Chondrocyte (in vitro differentiated cells): Measurements from ENCODE around the gene TMEM59. TPM values are rescaled to one million over a fixed set of nuclear protein-coding genes. Genes with fewer than 3 reads are reported as not detected.
"Not testable (repeated sequence)": the region's sequence is repeated elsewhere in the genome, so short reads cannot be mapped to it uniquely, and the experiment has no call there.

Experiments used
- DNase-seq: peaks from one replicate; pipeline ENCODE4 v3.0.0; 2021; ENCODE audit warnings: mixed read lengths, low spot score
- H3K27ac Mint-ChIP-seq: one replicate; pipeline ENCODE4 v1.8.0; 2021; ENCODE audit warnings: mild to moderate bottlenecking, moderate library complexity, mixed read lengths; ENCODE audit not compliant: unreplicated experiment
- H3K27me3 Mint-ChIP-seq: 2 replicates; pipeline ENCODE4 v1.8.0; 2021; ENCODE audit warnings: low read depth, mixed read lengths
- H3K36me3 Mint-ChIP-seq: 2 replicates; pipeline ENCODE4 v1.8.0; 2021; ENCODE audit warnings: low read depth, mixed read lengths
- H3K4me1 Mint-ChIP-seq: 2 replicates; pipeline ENCODE4 v1.8.0; 2021; ENCODE audit warnings: low read depth, mild to moderate bottlenecking, mixed read lengths
- H3K4me3 Mint-ChIP-seq: one replicate; pipeline ENCODE4 v1.8.0; 2021; ENCODE audit warnings: mild to moderate bottlenecking, moderate library complexity, mixed read lengths; ENCODE audit not compliant: unreplicated experiment
- H3K9me3 Mint-ChIP-seq: 2 replicates; pipeline ENCODE4 v1.8.0; 2021; ENCODE audit warnings: low read depth, mixed read lengths
- total RNA-seq: library from RNA; stranded (reverse); gene quantifications from 3 replicates; pipeline ENCODE4 v1.2.1, GENCODE V29; 2021
- TF ChIP-seq, protein P1 (sequence below): fragments of 200-600 bp; sonication (generic); IDR thresholded peaks from 2 replicates; pipeline ENCODE4 v1.5.0; 2021; ENCODE audit warnings: antibody characterized with exemption, mild to moderate bottlenecking, moderate library complexity

Gene TMEM59
- total RNA-seq, 1 donor from 2014 or later = 301 TPM

- DNase-seq = no peak
- H3K36me3 Mint-ChIP-seq = no peaks in the 10 kb centered on the region
- TF ChIP-seq, protein P1, sequence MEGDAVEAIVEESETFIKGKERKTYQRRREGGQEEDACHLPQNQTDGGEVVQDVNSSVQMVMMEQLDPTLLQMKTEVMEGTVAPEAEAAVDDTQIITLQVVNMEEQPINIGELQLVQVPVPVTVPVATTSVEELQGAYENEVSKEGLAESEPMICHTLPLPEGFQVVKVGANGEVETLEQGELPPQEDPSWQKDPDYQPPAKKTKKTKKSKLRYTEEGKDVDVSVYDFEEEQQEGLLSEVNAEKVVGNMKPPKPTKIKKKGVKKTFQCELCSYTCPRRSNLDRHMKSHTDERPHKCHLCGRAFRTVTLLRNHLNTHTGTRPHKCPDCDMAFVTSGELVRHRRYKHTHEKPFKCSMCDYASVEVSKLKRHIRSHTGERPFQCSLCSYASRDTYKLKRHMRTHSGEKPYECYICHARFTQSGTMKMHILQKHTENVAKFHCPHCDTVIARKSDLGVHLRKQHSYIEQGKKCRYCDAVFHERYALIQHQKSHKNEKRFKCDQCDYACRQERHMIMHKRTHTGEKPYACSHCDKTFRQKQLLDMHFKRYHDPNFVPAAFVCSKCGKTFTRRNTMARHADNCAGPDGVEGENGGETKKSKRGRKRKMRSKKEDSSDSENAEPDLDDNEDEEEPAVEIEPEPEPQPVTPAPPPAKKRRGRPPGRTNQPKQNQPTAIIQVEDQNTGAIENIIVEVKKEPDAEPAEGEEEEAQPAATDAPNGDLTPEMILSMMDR = no peak
- H3K4me3 Mint-ChIP-seq = no peak overlapping the region
- no peaks in the 10 kb centered on the region for H3K9me3 Mint-ChIP-seq
- peaks cover 21% of the 10 kb centered on the region for H3K27me3 Mint-ChIP-seq
- H3K4me1 Mint-ChIP-seq = no peaks in the 10 kb centered on the region
- H3K27ac Mint-ChIP-seq = no peak overlapping the region
Observed at GRCh38 chr1:54002544-54003248, 50.3 kb downstream of the TMEM59 start.

DNA sequence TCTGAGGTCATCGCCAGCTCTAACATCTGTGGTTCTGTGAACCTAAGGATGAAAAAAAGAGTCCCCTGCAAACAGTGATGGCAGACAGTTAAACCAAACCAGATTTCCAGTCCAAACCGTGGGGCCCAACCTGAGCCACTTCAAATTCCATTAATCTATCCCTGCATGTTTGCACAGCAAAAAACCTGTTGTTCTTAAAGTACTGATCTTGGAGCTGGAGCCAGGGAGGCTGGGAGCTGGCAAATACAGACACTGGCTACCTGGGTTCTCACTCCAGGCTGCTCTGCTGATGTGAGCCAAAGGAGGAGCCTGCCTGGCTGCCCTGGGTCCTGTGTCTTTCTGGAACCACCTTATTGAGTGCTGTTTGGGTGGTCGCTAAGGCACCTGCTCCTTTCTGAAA lies 51.4 kb downstream of the TMEM59 start:
- H3K27me3 Mint-ChIP-seq = peaks cover 19% of the 10 kb centered on the region
- H3K27ac Mint-ChIP-seq = no peak overlapping the region
- DNase-seq = no peak
- H3K4me1 Mint-ChIP-seq = no peaks in the 10 kb centered on the region
- H3K9me3 Mint-ChIP-seq = no peaks in the 10 kb centered on the region
- no peak overlapping the region for H3K4me3 Mint-ChIP-seq
- TF ChIP-seq, protein P1 = no peak
- H3K36me3 Mint-ChIP-seq = no peaks in the 10 kb centered on the region

DNA sequence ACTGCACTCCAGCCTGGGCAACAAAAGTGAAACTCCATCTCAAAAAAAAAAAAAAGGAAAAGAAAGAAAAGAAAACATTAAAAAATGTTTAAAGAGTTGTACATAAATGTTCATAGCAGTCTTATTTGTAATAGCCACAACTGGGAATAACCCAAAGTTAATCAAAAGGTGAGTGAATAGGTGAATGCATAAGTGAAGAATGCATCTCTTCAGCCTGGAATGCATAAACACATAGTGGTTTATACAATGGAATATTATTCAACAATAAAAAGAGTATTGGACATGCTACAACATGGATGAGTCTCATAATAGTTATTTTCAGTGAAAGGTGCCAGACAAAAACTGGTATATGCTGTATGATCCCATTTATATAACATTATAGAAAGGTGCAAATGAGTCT lies 53.1 kb downstream of the TMEM59 start:
- no peaks in the 10 kb centered on the region for H3K4me1 Mint-ChIP-seq
- no peak overlapping the region for H3K4me3 Mint-ChIP-seq
- H3K27me3 Mint-ChIP-seq = peaks cover 21% of the 10 kb centered on the region
- no peaks in the 10 kb centered on the region for H3K9me3 Mint-ChIP-seq
- TF ChIP-seq, protein P1 = no peak
- no peaks in the 10 kb centered on the region for H3K36me3 Mint-ChIP-seq
- no peak overlapping the region for H3K27ac Mint-ChIP-seq
- DNase-seq = no peak

DNA sequence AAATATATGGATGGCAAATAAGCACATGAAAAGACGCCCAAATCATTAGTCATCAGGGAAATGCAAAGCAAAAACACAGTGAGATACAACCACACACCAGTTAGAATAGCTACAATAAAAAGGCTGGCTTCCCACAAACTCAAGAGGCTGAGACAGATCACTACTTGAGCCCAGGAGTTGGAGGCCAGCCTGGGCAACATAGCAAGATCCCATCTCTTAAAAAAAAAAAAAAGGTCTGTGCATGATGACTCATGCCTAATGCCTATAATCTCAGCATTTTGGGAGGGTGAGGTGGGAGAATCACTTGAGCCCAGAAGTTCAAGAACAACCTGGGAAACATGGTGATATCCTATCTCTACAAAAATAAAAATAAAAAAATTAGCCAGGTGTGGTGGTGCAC lies 54.8 kb downstream of the TMEM59 start:
- H3K9me3 Mint-ChIP-seq = no peaks in the 10 kb centered on the region
- TF ChIP-seq, protein P1 = no peak
- no peak overlapping the region for H3K4me3 Mint-ChIP-seq
- H3K4me1 Mint-ChIP-seq = no peaks in the 10 kb centered on the region
- H3K36me3 Mint-ChIP-seq = no peaks in the 10 kb centered on the region
- no peak for DNase-seq
- no peak overlapping the region for H3K27ac Mint-ChIP-seq
- H3K27me3 Mint-ChIP-seq = peaks cover 18% of the 10 kb centered on the region

DNA sequence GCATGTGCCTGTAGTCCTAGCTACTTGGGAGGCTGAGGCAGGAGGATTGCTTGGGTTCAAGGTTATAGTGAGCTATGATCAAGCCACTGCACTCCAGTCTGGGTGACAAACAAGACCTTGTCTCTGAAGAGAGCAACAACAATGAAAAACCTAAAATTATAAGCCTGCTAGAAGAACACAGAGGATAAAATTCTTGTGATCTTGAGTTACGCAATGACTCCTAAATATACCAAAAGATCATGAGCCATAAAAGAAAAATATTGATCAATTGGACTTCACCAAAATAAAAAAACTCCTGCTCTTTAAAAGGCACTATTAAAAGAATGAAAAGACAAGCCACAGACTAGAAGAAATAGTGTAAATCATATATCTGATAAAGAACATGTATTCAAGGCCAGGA lies 57.3 kb downstream of the TMEM59 start:
- H3K27me3 Mint-ChIP-seq = peaks cover 2% of the 10 kb centered on the region
- no peak overlapping the region for H3K4me3 Mint-ChIP-seq
- no peak overlapping the region for H3K27ac Mint-ChIP-seq
- no peak for DNase-seq
- TF ChIP-seq, protein P1 = no peak
- H3K4me1 Mint-ChIP-seq = no peaks in the 10 kb centered on the region
- no peaks in the 10 kb centered on the region for H3K9me3 Mint-ChIP-seq
- H3K36me3 Mint-ChIP-seq = no peaks in the 10 kb centered on the region

GRCh38 chr1:53994516-53994915 lies 58.5 kb downstream of the TMEM59 start:
- not testable (repeated sequence) for H3K27ac Mint-ChIP-seq, H3K27me3 Mint-ChIP-seq, DNase-seq, H3K4me3 Mint-ChIP-seq, H3K36me3 Mint-ChIP-seq, H3K9me3 Mint-ChIP-seq, H3K4me1 Mint-ChIP-seq
